Upper lobe of right lung (tissue), 1 donor: Measurements from ENCODE around the gene SNAI1. TPM values are rescaled to one million over a fixed set of nuclear protein-coding genes. Genes with fewer than 3 reads are reported as not detected.

Source experiments
- ATAC-seq: fragments of 200-7000 bp; cut with Tn5 transposase; one replicate; pipeline ENCODE4 v1.9.1; 2020; ENCODE audit warnings: mild to moderate bottlenecking, moderate library complexity
- DNase-seq: peaks from one replicate; pipeline ENCODE4 v3.0.0-alpha.2; 2020
- H3K27ac ChIP-seq: fragments of 200-600 bp; one replicate; pipeline ENCODE4 v1.8.0; 2022
- H3K27me3 ChIP-seq: fragments of 200-600 bp; one replicate; pipeline ENCODE4 v1.8.0; 2022; ENCODE audit warnings: mild to moderate bottlenecking
- H3K36me3 ChIP-seq: fragments of 200-600 bp; one replicate; pipeline ENCODE4 v1.8.0; 2022
- H3K4me1 ChIP-seq: fragments of 200-600 bp; one replicate; pipeline ENCODE4 v1.8.0; 2022
- H3K4me3 ChIP-seq: fragments of 200-600 bp; one replicate; pipeline ENCODE4 v1.8.0; 2022; ENCODE audit warnings: mild to moderate bottlenecking
- H3K9me3 ChIP-seq: fragments of 200-600 bp; one replicate; pipeline ENCODE4 v1.8.0; 2022
- intact Hi-C: fragments of 100-400 bp; cut with DNase I; formaldehyde crosslinking; loops from one replicate; pipeline ENCODE4 v1.11.0; 2022
- total RNA-seq: library from RNA; stranded (reverse); fragmentation: NEBNext Ultra II Directional; extraction: Animal tissue kit (Norgen Biotek cat#: 25700); gene quantifications from one replicate; pipeline ENCODE4 v1.2.1, GENCODE V29; 2021
- TF ChIP-seq, protein P1 (sequence below): fragments of 200-600 bp; IDR thresholded peaks from one replicate; pipeline ENCODE4 v1.8.0; 2022; ENCODE audit warnings: antibody characterized with exemption
- donor health status: DM: no; HTN: yes; CAD: no; lungs with severe emphysema.

SNAI1 gene
- total RNA-seq, 1 donor from 2014 or later = 10.6 TPM

- Histone ChIP-seq H3K9me3 (no peaks in the 10 kb centered on the region), H3K4me3 (no peak overlapping the region), H3K27ac (no peak overlapping the region), H3K4me1 (no peaks in the 10 kb centered on the region), H3K36me3 (no peaks in the 10 kb centered on the region), H3K27me3 (no peaks in the 10 kb centered on the region)
- ATAC-seq = peak; percentile 64
- TF ChIP-seq, protein P1, sequence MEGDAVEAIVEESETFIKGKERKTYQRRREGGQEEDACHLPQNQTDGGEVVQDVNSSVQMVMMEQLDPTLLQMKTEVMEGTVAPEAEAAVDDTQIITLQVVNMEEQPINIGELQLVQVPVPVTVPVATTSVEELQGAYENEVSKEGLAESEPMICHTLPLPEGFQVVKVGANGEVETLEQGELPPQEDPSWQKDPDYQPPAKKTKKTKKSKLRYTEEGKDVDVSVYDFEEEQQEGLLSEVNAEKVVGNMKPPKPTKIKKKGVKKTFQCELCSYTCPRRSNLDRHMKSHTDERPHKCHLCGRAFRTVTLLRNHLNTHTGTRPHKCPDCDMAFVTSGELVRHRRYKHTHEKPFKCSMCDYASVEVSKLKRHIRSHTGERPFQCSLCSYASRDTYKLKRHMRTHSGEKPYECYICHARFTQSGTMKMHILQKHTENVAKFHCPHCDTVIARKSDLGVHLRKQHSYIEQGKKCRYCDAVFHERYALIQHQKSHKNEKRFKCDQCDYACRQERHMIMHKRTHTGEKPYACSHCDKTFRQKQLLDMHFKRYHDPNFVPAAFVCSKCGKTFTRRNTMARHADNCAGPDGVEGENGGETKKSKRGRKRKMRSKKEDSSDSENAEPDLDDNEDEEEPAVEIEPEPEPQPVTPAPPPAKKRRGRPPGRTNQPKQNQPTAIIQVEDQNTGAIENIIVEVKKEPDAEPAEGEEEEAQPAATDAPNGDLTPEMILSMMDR = no peak
- intact Hi-C loops = no loop called here
- no peak for DNase-seq
Observed at GRCh38 chr20:50020288-50020687, 37.5 kb downstream of the SNAI1 start.

GRCh38 chr20:50022676-50023075, 39.9 kb downstream of the SNAI1 start:
- no peak overlapping the region for H3K27ac ChIP-seq
- TF ChIP-seq, protein P1 = no peak
- intact Hi-C loops = no loop called here
- ATAC-seq = no peak
- DNase-seq = no peak
- H3K9me3 ChIP-seq = no peaks in the 10 kb centered on the region
- H3K4me3 ChIP-seq = no peak overlapping the region
- H3K4me1 ChIP-seq = peaks cover 4% of the 10 kb centered on the region
- no peaks in the 10 kb centered on the region for H3K27me3 ChIP-seq
- H3K36me3 ChIP-seq = no peaks in the 10 kb centered on the region

DNA sequence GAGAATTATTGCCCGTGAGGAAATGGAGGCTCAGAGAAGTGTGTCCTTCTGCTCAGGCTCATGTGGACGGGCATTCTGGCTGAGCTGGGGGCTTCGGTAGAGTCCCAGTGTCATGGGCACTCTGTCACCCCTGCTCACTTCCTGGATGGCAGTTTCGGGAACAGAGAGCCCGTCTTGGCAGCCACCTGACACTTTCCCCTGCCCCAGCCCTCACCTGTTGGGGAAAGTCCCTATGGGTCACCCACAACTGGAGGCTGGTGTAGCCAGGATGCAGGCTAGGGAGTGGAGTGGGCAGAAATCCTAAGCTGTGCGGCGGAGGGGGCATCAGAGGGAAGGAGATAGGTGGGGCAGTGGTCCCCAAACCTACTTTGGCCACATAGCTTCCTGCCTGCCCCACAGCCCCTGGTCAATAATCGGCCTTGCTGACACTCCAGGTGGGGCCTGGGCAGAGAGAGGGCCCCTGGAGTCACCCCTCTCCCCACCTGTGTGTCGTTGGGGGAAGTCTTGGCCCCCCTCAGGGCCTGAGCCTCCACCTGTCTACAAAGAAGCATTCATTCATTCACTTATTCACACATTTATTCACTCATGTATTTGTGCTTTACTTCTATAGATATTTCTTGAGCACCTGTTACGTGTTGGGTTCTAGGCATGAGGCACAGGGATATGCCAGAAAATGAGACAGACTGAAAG, 40.5 kb downstream of the SNAI1 start:
- Histone ChIP-seq H3K27ac (no peak overlapping the region), H3K36me3 (no peaks in the 10 kb centered on the region), H3K4me3 (no peak overlapping the region), H3K27me3 (no peaks in the 10 kb centered on the region), H3K9me3 (no peaks in the 10 kb centered on the region), H3K4me1 (peaks cover 4% of the 10 kb centered on the region)
- DNase-seq (no peak), ATAC-seq (no peak)
- TF ChIP-seq, protein P1 = no peak
- intact Hi-C loops = no loop called here

DNA sequence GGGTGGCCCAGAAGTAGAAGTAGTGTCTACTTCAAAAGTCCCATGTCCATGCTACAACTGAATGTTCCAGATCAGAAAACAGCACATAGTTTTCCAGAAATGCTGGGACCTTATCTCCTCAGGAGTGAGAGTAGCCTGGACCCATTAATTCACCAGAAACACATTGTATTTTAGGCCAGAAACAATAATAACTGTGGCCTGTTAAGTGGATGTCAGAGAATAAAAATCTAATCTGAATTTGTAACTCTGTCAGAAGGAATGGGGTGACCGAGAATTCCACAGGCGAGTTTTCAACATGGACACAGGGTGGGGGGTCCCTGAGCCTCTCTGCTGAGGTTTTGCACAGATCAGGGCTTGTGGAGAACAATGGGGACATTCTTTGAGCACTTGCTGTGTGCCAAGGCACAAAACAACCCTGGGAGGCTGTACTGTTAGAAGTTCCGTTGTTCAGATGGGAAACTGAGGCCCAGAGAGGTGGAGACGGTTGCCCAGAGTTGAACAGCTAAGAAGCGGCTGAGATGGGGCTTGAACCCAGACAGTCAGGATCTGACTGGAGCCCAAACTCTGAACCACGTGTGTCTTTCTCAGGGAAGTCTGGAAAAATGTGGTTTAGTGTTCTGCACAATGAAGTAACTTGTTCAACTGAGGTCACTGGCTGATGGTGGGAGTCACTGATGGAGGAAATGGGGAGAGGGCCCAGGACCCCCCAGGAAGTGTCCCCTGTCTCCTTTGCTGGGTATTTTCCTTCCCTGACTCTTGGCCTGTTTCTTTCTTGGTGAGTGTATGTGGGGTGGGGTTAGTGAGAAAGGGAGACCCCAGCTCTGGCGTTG, 44.2 kb downstream of the SNAI1 start:
- Histone ChIP-seq H3K36me3 (no peaks in the 10 kb centered on the region), H3K27me3 (no peaks in the 10 kb centered on the region), H3K4me1 (peaks cover 13% of the 10 kb centered on the region), H3K9me3 (no peaks in the 10 kb centered on the region), H3K27ac (no peak overlapping the region), H3K4me3 (no peak overlapping the region)
- TF ChIP-seq, protein P1 = no peak
- ATAC-seq = no peak
- intact Hi-C loops = no loop called here
- no peak for DNase-seq

DNA sequence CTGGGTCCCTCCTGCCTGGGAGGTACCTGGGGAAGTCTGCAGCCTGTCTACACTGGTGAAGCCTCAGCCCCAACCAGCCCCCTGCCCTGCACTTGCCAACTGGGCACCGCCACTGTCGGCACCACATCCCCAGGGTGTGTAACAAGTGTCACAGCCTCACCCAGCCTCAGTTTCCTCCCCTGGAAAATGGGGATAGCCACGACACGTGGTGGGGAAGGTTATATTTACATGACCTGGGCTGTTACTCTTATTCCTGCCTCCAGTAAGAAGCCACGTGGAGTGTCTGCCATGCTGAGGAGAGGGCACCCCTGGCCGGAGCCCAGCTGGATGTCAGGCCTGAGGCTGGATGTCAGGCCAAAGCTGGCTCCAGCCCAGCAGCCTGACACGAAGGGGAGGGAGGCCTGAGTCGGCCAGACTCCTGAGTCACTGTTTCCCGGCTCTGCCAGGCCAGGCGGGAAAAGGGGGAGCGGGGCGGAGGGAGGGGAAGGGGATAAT, 44.9 kb downstream of the SNAI1 start:
- Histone ChIP-seq H3K4me1 (peaks cover 13% of the 10 kb centered on the region), H3K4me3 (no peak overlapping the region), H3K36me3 (no peaks in the 10 kb centered on the region), H3K9me3 (no peaks in the 10 kb centered on the region), H3K27me3 (no peaks in the 10 kb centered on the region), H3K27ac (no peak overlapping the region)
- peak; percentile 71 for DNase-seq
- intact Hi-C loops = no loop called here
- TF ChIP-seq, protein P1 = no peak
- ATAC-seq = peak; percentile 35
